NT2/D1 (cell line): ENCODE results near the gene PRAMEF33.
"Not testable (repeated sequence)": the region's sequence is repeated elsewhere in the genome, so short reads cannot be mapped to it uniquely, and the experiment has no call there.

Experiments used
- SUZ12 ChIP-seq: IDR thresholded peaks from 2 replicates; pipeline ENCODE4 v1.6.1; 2011; ENCODE audit not compliant: insufficient read length, insufficient read depth; ENCODE audit errors: extremely low read depth
- YY1 ChIP-seq: IDR thresholded peaks from 2 replicates; pipeline ENCODE4 v1.6.1; 2011; ENCODE audit not compliant: insufficient read length, insufficient read depth
- ZNF274 ChIP-seq: IDR thresholded peaks from 2 replicates; pipeline ENCODE4 v1.6.1; 2011; ENCODE audit warnings: mild to moderate bottlenecking, low read depth, low read length

DNA sequence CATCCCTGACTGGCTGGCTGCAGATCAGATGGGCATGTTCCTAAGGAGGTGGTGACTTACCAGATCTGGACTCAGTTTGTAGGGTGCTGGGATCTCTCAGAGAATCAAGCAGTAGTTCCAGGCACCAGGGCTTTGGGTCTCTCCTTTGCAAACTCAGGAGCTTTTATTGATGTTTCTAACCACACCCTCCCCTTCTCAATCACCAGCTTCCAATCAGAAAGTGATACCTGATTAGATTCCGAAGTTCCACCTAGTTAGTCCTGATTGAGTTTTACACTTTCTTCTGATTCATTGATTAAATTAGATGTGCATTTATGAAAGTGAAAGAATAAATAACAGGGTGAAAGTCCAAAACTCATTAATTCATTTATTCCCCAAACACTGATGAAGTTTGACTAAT is 18.3 kb upstream of the PRAMEF33 start, which contains the start of gene PRAMEF8:
- not testable (repeated sequence) for TF ChIP-seq ZNF274, SUZ12, YY1
